Measurements from ENCODE around the gene OPN3.

The OPN3 gene

GRCh38 chr1:241640149-241640866 is at the start of gene OPN3, which contains the start of gene CHML (continued):
- TF ChIP-seq, protein P1, sequence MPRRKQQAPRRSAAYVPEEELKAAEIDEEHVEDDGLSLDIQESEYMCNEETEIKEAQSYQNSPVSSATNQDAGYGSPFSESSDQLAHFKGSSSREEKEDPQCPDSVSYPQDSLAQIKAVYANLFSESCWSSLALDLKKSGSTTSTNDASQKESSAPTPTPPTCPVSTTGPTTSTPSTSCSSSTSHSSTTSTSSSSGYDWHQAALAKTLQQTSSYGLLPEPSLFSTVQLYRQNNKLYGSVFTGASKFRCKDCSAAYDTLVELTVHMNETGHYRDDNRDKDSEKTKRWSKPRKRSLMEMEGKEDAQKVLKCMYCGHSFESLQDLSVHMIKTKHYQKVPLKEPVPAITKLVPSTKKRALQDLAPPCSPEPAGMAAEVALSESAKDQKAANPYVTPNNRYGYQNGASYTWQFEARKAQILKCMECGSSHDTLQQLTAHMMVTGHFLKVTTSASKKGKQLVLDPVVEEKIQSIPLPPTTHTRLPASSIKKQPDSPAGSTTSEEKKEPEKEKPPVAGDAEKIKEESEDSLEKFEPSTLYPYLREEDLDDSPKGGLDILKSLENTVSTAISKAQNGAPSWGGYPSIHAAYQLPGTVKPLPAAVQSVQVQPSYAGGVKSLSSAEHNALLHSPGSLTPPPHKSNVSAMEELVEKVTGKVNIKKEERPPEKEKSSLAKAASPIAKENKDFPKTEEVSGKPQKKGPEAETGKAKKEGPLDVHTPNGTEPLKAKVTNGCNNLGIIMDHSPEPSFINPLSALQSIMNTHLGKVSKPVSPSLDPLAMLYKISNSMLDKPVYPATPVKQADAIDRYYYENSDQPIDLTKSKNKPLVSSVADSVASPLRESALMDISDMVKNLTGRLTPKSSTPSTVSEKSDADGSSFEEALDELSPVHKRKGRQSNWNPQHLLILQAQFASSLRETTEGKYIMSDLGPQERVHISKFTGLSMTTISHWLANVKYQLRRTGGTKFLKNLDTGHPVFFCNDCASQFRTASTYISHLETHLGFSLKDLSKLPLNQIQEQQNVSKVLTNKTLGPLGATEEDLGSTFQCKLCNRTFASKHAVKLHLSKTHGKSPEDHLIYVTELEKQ (tag by site-specific recombination; IDR thresholded peaks at IDR 0.05; ENCODE audit: borderline replicate concordance): no peak
- TF ChIP-seq ZNF585B (tag by site-specific recombination; IDR thresholded peaks at IDR 0.05): no peak
- TF ChIP-seq ZNF324 (tag by site-specific recombination; IDR thresholded peaks at IDR 0.05): peak; percentile 81; the same call in 1 of the 2 replicates
- no peak for TF ChIP-seq ZNF214 (tag by site-specific recombination; IDR thresholded peaks at IDR 0.05; ENCODE audit: borderline replicate concordance)
- no peak for TF ChIP-seq ZBTB21 (tag by site-specific recombination; IDR thresholded peaks at IDR 0.05)
- TF ChIP-seq ZSCAN30 (tag by site-specific recombination; IDR thresholded peaks at IDR 0.05): peak; percentile 92
- TF ChIP-seq, protein P2, sequence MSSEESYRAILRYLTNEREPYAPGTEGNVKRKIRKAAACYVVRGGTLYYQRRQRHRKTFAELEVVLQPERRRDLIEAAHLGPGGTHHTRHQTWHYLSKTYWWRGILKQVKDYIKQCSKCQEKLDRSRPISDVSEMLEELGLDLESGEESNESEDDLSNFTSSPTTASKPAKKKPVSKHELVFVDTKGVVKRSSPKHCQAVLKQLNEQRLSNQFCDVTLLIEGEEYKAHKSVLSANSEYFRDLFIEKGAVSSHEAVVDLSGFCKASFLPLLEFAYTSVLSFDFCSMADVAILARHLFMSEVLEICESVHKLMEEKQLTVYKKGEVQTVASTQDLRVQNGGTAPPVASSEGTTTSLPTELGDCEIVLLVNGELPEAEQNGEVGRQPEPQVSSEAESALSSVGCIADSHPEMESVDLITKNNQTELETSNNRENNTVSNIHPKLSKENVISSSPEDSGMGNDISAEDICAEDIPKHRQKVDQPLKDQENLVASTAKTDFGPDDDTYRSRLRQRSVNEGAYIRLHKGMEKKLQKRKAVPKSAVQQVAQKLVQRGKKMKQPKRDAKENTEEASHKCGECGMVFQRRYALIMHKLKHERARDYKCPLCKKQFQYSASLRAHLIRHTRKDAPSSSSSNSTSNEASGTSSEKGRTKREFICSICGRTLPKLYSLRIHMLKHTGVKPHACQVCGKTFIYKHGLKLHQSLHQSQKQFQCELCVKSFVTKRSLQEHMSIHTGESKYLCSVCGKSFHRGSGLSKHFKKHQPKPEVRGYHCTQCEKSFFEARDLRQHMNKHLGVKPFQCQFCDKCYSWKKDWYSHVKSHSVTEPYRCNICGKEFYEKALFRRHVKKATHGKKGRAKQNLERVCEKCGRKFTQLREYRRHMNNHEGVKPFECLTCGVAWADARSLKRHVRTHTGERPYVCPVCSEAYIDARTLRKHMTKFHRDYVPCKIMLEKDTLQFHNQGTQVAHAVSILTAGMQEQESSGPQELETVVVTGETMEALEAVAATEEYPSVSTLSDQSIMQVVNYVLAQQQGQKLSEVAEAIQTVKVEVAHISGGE (tag by site-specific recombination; conservative IDR thresholded peaks at IDR 0.05; ENCODE audit: low read depth): 0 out of 2 replicates have a peak, but pooled peaks have one; percentile 32
- no peak for TF ChIP-seq ZNF701 (tag by site-specific recombination; IDR thresholded peaks at IDR 0.05)
- TF ChIP-seq, protein P3, sequence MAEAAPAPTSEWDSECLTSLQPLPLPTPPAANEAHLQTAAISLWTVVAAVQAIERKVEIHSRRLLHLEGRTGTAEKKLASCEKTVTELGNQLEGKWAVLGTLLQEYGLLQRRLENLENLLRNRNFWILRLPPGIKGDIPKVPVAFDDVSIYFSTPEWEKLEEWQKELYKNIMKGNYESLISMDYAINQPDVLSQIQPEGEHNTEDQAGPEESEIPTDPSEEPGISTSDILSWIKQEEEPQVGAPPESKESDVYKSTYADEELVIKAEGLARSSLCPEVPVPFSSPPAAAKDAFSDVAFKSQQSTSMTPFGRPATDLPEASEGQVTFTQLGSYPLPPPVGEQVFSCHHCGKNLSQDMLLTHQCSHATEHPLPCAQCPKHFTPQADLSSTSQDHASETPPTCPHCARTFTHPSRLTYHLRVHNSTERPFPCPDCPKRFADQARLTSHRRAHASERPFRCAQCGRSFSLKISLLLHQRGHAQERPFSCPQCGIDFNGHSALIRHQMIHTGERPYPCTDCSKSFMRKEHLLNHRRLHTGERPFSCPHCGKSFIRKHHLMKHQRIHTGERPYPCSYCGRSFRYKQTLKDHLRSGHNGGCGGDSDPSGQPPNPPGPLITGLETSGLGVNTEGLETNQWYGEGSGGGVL (tag by site-specific recombination; IDR thresholded peaks at IDR 0.05): no peak
- no peak for TF ChIP-seq KLF7 (tag by site-specific recombination; IDR thresholded peaks at IDR 0.05; ENCODE audit: borderline replicate concordance)
- TF ChIP-seq ZNF335 (tag by site-specific recombination; conservative IDR thresholded peaks at IDR 0.05): peak; percentile 87
- no peak for TF ChIP-seq ZNF555 (tag by site-specific recombination; conservative IDR thresholded peaks at IDR 0.05)
- TF ChIP-seq ZNF707 (tag by site-specific recombination; IDR thresholded peaks at IDR 0.05): no peak
- TF ChIP-seq EGR2 (tag by site-specific recombination; IDR thresholded peaks at IDR 0.05; ENCODE audit: low read depth): peak; percentile 64
- TF ChIP-seq ZNF843 (tag by site-specific recombination; IDR thresholded peaks at IDR 0.05): 0 out of 2 replicates have a peak, but pooled peaks have one; percentile 49
- no peak for TF ChIP-seq ZNF623 (tag by site-specific recombination; IDR thresholded peaks at IDR 0.05)
- no peak for TF ChIP-seq ZNF350 (tag by site-specific recombination; IDR thresholded peaks at IDR 0.05)
- no peak for TF ChIP-seq ZNF658 (tag by site-specific recombination; IDR thresholded peaks at IDR 0.05)
- no peak for TF ChIP-seq MYNN (tag by site-specific recombination; IDR thresholded peaks at IDR 0.05; ENCODE audit: borderline replicate concordance)
- 0 out of 2 replicates have a peak, but pooled peaks have one; percentile 21 for TF ChIP-seq ZNF121 (tag by site-specific recombination; IDR thresholded peaks at IDR 0.05)
- peak; percentile 92 for TF ChIP-seq KLF10 (tag by site-specific recombination; IDR thresholded peaks at IDR 0.05)
- TF ChIP-seq RBAK (tag by site-specific recombination; IDR thresholded peaks at IDR 0.05): no peak
- no peak for TF ChIP-seq ZNF132 (tag by site-specific recombination; IDR thresholded peaks at IDR 0.05; ENCODE audit: borderline replicate concordance)
- TF ChIP-seq ZNF677 (tag by site-specific recombination; IDR thresholded peaks at IDR 0.05): 0 out of 2 replicates have a peak, but pooled peaks have one; percentile 46
- TF ChIP-seq ZNF626 (tag by site-specific recombination; IDR thresholded peaks at IDR 0.05): peak; percentile 81; the same call in 1 of the 2 replicates
- no peak for TF ChIP-seq PRDM1 (tag by site-specific recombination; IDR thresholded peaks at IDR 0.05)
- no peak for TF ChIP-seq ZBTB7A (tag by site-specific recombination; IDR thresholded peaks at IDR 0.05; ENCODE audit: low read depth)
- no peak for TF ChIP-seq ZNF157 (tag by site-specific recombination; IDR thresholded peaks at IDR 0.05)
- no peak for TF ChIP-seq ZNF529 (tag by site-specific recombination; IDR thresholded peaks at IDR 0.05; ENCODE audit: insufficient replicate concordance)
- no peak for TF ChIP-seq ZNF169 (tag by site-specific recombination; IDR thresholded peaks at IDR 0.05)
- no peak for TF ChIP-seq ZBTB48 (tag by site-specific recombination; IDR thresholded peaks at IDR 0.05)

All from HEK293 (cell line).